Left lung (tissue), 10 donors: ENCODE data around the gene TTLL1. TPM values are rescaled to one million over a fixed set of nuclear protein-coding genes. Genes with fewer than 3 reads are reported as not detected.

Experiments used
- ATAC-seq: fragments of 200-7000 bp; cut with Tn5 transposase; one replicate; pipeline ENCODE4 v1.9.1; 2020; ENCODE audit warnings: moderate library complexity
- DNase-seq, 4 donors: peaks; one replicate each; pipeline ENCODE4 v3.0.0-alpha.2; 2013 to 2020
- H3K27ac ChIP-seq, 2 donors: fragments of 200-600 bp; sonication (generic) in 1 of 2; one replicate each; pipeline versions ENCODE4 v1.5.0 to v1.8.0; 2020 to 2021
- H3K27me3 ChIP-seq, 2 donors: fragments of 200-600 bp; sonication (generic) in 1 of 2; one replicate each; pipeline versions ENCODE4 v1.5.0 to v1.8.0; 2020 to 2021
- H3K36me3 ChIP-seq, 2 donors: fragments of 200-600 bp; sonication (generic) in 1 of 2; one replicate each; pipeline versions ENCODE4 v1.5.0 to v1.8.0; 2020 to 2021
- H3K4me1 ChIP-seq, 2 donors: fragments of 200-600 bp; one replicate each; pipeline ENCODE4 v1.8.0; 2021
- H3K4me3 ChIP-seq, 2 donors: fragments of 200-600 bp; sonication (generic) in 1 of 2; one replicate each; pipeline versions ENCODE4 v1.5.0 to v1.8.0; 2020 to 2021; ENCODE audit warnings: mild to moderate bottlenecking in 1 of 2
- H3K9me3 ChIP-seq, 2 donors: fragments of 200-600 bp; sonication (generic) in 1 of 2; one replicate each; pipeline versions ENCODE4 v1.5.0 to v1.8.0; 2020 to 2021
- intact Hi-C, 2 donors: fragments of 100-400 bp; cut with DNase I; formaldehyde crosslinking; loops; one replicate each; pipeline versions ENCODE4 v1.11.2 to v1.14.2; 2022
- polyA plus RNA-seq, 6 donors: library from polyadenylated mRNA; unstranded; fragments of 120-200 nt; gene quantifications; one replicate each; pipeline ENCODE4 v1.2.1, GENCODE V29; 2013; ENCODE audit not compliant: insufficient read length in 6 of 6
- total RNA-seq, 2 donors: library from RNA; stranded (reverse); fragmentation: NEBNext Ultra II Directional; extraction: Animal tissue kit (Norgen Biotek cat#: 25700); gene quantifications; one replicate each; pipeline ENCODE4 v1.2.1, GENCODE V29; 2021
- TF ChIP-seq, protein P1 (sequence below), 2 donors: fragments of 200-600 bp; sonication (generic) in 1 of 2; IDR thresholded peaks; one replicate each; pipeline versions ENCODE4 v1.5.0 to v1.8.0; 2021; ENCODE audit warnings: antibody characterized with exemption in 2 of 2
- donor health status: DM: no; HTN: yes; CAD: no.
- donor health status: DM: no; HTN: no; CAD: no.

The TTLL1 gene
- total and polyA plus RNA-seq, 8 donors: 5.3 to 19.1 (median 16.2) TPM

GRCh38 chr22:43079742-43080141 is 9.4 kb downstream of the TTLL1 start:
- ATAC-seq (no peak), DNase-seq (no peak)
- H3K4me1 ChIP-seq: no peaks in the 10 kb centered on the region
- H3K27ac ChIP-seq: no peak overlapping the region
- H3K4me3 ChIP-seq: no peak overlapping the region
- H3K9me3 ChIP-seq: no peaks in the 10 kb centered on the region
- H3K27me3 ChIP-seq: no peaks in the 10 kb centered on the region
- intact Hi-C loops: no loop called here
- TF ChIP-seq, protein P1, sequence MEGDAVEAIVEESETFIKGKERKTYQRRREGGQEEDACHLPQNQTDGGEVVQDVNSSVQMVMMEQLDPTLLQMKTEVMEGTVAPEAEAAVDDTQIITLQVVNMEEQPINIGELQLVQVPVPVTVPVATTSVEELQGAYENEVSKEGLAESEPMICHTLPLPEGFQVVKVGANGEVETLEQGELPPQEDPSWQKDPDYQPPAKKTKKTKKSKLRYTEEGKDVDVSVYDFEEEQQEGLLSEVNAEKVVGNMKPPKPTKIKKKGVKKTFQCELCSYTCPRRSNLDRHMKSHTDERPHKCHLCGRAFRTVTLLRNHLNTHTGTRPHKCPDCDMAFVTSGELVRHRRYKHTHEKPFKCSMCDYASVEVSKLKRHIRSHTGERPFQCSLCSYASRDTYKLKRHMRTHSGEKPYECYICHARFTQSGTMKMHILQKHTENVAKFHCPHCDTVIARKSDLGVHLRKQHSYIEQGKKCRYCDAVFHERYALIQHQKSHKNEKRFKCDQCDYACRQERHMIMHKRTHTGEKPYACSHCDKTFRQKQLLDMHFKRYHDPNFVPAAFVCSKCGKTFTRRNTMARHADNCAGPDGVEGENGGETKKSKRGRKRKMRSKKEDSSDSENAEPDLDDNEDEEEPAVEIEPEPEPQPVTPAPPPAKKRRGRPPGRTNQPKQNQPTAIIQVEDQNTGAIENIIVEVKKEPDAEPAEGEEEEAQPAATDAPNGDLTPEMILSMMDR (IDR thresholded peaks at IDR 0.05): no peak
- H3K36me3 ChIP-seq: no peaks in the 10 kb centered on the region

DNA sequence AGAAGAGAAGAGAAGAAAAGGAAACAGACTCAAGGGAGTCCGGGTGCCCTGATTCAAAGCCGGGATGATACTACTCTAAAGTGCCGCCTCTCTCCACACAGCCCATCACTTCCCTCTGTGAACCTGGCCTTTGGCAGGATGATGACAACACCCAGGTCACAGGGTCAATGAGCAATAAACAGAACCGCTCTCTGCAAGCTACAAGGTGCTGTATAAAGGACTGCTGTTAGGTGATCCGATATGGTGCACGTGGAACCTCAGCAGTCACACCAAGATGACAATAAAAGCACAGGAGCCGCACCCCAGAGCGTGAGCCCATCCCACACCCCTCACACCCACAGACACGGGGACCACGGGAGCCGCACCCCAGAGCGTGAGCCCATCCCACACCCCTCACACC is 10.7 kb downstream of the TTLL1 start:
- Histone ChIP-seq H3K27me3 (no peaks in the 10 kb centered on the region), H3K4me3 (no peak overlapping the region), H3K9me3 (no peaks in the 10 kb centered on the region), H3K27ac (no peak overlapping the region), H3K4me1 (no peaks in the 10 kb centered on the region), H3K36me3 (peaks cover 0 to 5% of the 10 kb centered on the region in 2 donors)
- no peak for ATAC-seq
- TF ChIP-seq, protein P1 (IDR thresholded peaks at IDR 0.05): no peak
- DNase-seq: no peak
- intact Hi-C loops: no loop called here

- intact Hi-C loops: no loop called here
- H3K36me3 ChIP-seq: peaks cover 0 to 5% of the 10 kb centered on the region in 2 donors
- no peak overlapping the region for H3K27ac ChIP-seq
- no peaks in the 10 kb centered on the region for H3K27me3 ChIP-seq
- no peaks in the 10 kb centered on the region for H3K9me3 ChIP-seq
- H3K4me3 ChIP-seq: no peak overlapping the region
- DNase-seq (no peak), ATAC-seq (no peak)
- TF ChIP-seq, protein P1 (IDR thresholded peaks at IDR 0.05): no peak
- no peaks in the 10 kb centered on the region for H3K4me1 ChIP-seq
Observed at GRCh38 chr22:43077121-43077877, 11.9 kb downstream of the TTLL1 start.

DNA sequence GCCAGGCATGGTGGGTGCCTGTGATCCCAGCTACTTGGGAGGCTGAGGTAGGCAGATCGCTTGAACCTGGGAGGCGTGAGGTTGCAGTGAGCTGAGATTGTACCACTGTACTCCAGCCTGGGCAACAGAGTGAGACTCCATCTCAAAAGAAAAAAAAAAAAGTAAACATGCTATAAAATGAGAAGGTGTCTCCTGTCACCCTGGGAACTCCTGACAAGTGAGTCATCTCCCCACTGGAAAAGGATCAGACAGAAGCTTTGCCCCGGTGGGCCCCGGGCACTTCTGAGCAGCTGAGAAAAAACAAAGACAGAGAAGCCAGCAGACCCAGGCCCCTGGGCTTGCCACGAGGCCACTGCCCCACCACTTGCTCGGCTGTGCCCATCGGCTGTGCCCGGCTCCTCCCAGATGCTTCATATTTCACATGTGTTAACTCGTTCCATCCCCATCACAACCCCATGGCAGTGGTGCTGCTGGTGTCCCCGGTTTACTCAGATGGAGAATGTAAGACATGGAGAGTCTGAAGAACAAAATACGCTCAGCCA is 22.3 kb downstream of the TTLL1 start:
- no peak overlapping the region for H3K4me3 ChIP-seq
- H3K9me3 ChIP-seq: no peaks in the 10 kb centered on the region
- peaks cover 0 to 32% of the 10 kb centered on the region in 2 donors for H3K36me3 ChIP-seq
- no peak overlapping the region for H3K27ac ChIP-seq
- ATAC-seq (no peak), DNase-seq (no peak)
- H3K4me1 ChIP-seq: no peaks in the 10 kb centered on the region
- H3K27me3 ChIP-seq: no peaks in the 10 kb centered on the region
- TF ChIP-seq, protein P1 (IDR thresholded peaks at IDR 0.05): no peak
- intact Hi-C loops: no loop called here

- intact Hi-C loops: no loop called here
- no peak for DNase-seq
- Histone ChIP-seq H3K27me3 (no peaks in the 10 kb centered on the region), H3K9me3 (no peaks in the 10 kb centered on the region), H3K4me1 (no peaks in the 10 kb centered on the region), H3K27ac (no peak overlapping the region), H3K4me3 (no peak overlapping the region), H3K36me3 (peaks cover 0 to 36% of the 10 kb centered on the region in 2 donors)
- ATAC-seq: no peak
- TF ChIP-seq, protein P1 (IDR thresholded peaks at IDR 0.05): no peak
Observed at GRCh38 chr22:43066134-43066533, 23.1 kb downstream of the TTLL1 start.
